CD8-positive, alpha-beta memory T cell (primary cell): Measurements from ENCODE around the gene THRB. TPM values are rescaled to one million over a fixed set of nuclear protein-coding genes. Genes with fewer than 3 reads are reported as not detected.

Source experiments
- CTCF ChIA-PET: fragments of 350-600 bp; sonication (Branson Sonifier 250); formaldehyde crosslinking; loops from one replicate; lab custom pipeline; 2021; ENCODE audit warnings: antibody characterized with exemption; lab: Charles Lee
- POLR2A ChIA-PET: fragments of 350-600 bp; sonication (Branson Sonifier 250); formaldehyde crosslinking; loops from one replicate; lab custom pipeline; 2021; ENCODE audit warnings: antibody characterized with exemption; lab: Charles Lee
- DNase-seq, 5 donors: peaks; one replicate each; pipeline versions ENCODE4 v3.0.0 to v3.0.0-alpha.2; 2020 to 2022; ENCODE audit warnings: mixed read lengths in 1 of 5
- H3K27ac ChIP-seq: one replicate; pipeline ENCODE4 v1.7.0; 2013; ENCODE audit warnings: low read depth, mild to moderate bottlenecking, low read length, moderate library complexity
- H3K27me3 ChIP-seq: 2 replicates; pipeline ENCODE4 v1.7.0; 2013; ENCODE audit warnings: low read length, mild to moderate bottlenecking; ENCODE audit not compliant: insufficient read depth, poor library complexity, severe bottlenecking
- H3K36me3 ChIP-seq: 2 replicates; pipeline ENCODE4 v1.7.0; 2013; ENCODE audit warnings: mild to moderate bottlenecking, low read length, moderate library complexity; ENCODE audit not compliant: insufficient read depth
- H3K4me1 ChIP-seq: 2 replicates; pipeline ENCODE4 v1.7.0; 2013; ENCODE audit warnings: mild to moderate bottlenecking, low read length, moderate library complexity; ENCODE audit not compliant: insufficient read depth
- H3K4me3 ChIP-seq: 2 replicates; pipeline ENCODE4 v1.7.0; 2013; ENCODE audit warnings: mild to moderate bottlenecking, low read length
- H3K9me3 ChIP-seq: 2 replicates; pipeline ENCODE4 v1.7.0; 2013; ENCODE audit warnings: mild to moderate bottlenecking, low read length
- H3K27ac Mint-ChIP-seq, 8 donors: one replicate each; pipeline ENCODE4 v1.8.0; 2020 to 2021; ENCODE audit warnings: mixed read lengths in 8 of 8, mild to moderate bottlenecking in 6 of 8, inconsistent platforms in 3 of 8, moderate library complexity in 3 of 8
- H3K27me3 Mint-ChIP-seq, 2 donors: one replicate each; pipeline ENCODE4 v1.8.0; 2020 to 2021; ENCODE audit warnings: mixed read lengths in 2 of 2, mild to moderate bottlenecking in 1 of 2, moderate library complexity in 1 of 2
- H3K36me3 Mint-ChIP-seq, 3 donors: one replicate each; pipeline ENCODE4 v1.8.0; 2020 to 2021; ENCODE audit warnings: mixed read lengths in 3 of 3, inconsistent platforms in 1 of 3, mild to moderate bottlenecking in 1 of 3
- H3K4me1 Mint-ChIP-seq, 3 donors: one replicate each; pipeline ENCODE4 v1.8.0; 2020 to 2021; ENCODE audit warnings: mixed read lengths in 3 of 3, inconsistent platforms in 1 of 3, mild to moderate bottlenecking in 1 of 3
- H3K4me3 Mint-ChIP-seq, 7 donors: one replicate each; pipeline ENCODE4 v1.8.0; 2020 to 2021; ENCODE audit warnings: mixed read lengths in 7 of 7, mild to moderate bottlenecking in 6 of 7, moderate library complexity in 4 of 7, inconsistent platforms in 2 of 7
- H3K9me3 Mint-ChIP-seq, 5 donors: one replicate each; pipeline ENCODE4 v1.8.0; 2020 to 2022; ENCODE audit warnings: mixed read lengths in 5 of 5, mild to moderate bottlenecking in 3 of 5, moderate library complexity in 2 of 5, inconsistent platforms in 1 of 5
- polyA plus RNA-seq: library from polyadenylated mRNA; unstranded; fragments of 300-500 nt; fragmentation: Illumina TruSeq; gene quantifications from one replicate; pipeline ENCODE4 v1.2.3, GENCODE V29; 2021
- total RNA-seq, 2 experiments: library from RNA; stranded (reverse); gene quantifications; one replicate each; pipeline ENCODE4 v1.2.3, GENCODE V29; 2021

The THRB gene
- total and polyA plus RNA-seq, 3 experiments from 2014 or later = not detected

GRCh38 chr3:24443476-24443875 lies 51.2 kb downstream of the THRB start:
- Mint-ChIP-seq H3K27ac (no peak overlapping the region), H3K36me3 (no peaks in the 10 kb centered on the region), H3K4me1 (no peaks in the 10 kb centered on the region), H3K4me3 (no peak overlapping the region), H3K9me3 (peaks cover 0 to 5% (median 0%) of the 10 kb centered on the region in 5 donors), H3K27me3 (no peaks in the 10 kb centered on the region)
- ChIA-PET POLR2A (no interaction called here), CTCF (no interaction called here)
- no peak for DNase-seq
- no peaks in the 10 kb centered on the region for H3K36me3 ChIP-seq
- no peak overlapping the region for H3K4me3 ChIP-seq
- no peaks in the 10 kb centered on the region for H3K4me1 ChIP-seq
- H3K27ac ChIP-seq = no peak overlapping the region
- H3K27me3 ChIP-seq = no peaks in the 10 kb centered on the region
- H3K9me3 ChIP-seq = no peaks in the 10 kb centered on the region

- POLR2A ChIA-PET = no interaction called here
- no peak overlapping the region for H3K27ac ChIP-seq
- H3K9me3 ChIP-seq = no peaks in the 10 kb centered on the region
- Mint-ChIP-seq H3K27me3 (no peaks in the 10 kb centered on the region), H3K4me1 (no peaks in the 10 kb centered on the region), H3K27ac (no peak overlapping the region), H3K9me3 (peaks cover 0 to 3% (median 0%) of the 10 kb centered on the region in 5 donors), H3K4me3 (no peak overlapping the region), H3K36me3 (no peaks in the 10 kb centered on the region)
- no peaks in the 10 kb centered on the region for H3K27me3 ChIP-seq
- no peak for DNase-seq
- no peaks in the 10 kb centered on the region for H3K4me1 ChIP-seq
- CTCF ChIA-PET = no interaction called here
- H3K36me3 ChIP-seq = no peaks in the 10 kb centered on the region
- no peak overlapping the region for H3K4me3 ChIP-seq
Measured at GRCh38 chr3:24440760-24441464, 53.7 kb downstream of the THRB start.

GRCh38 chr3:24439021-24439420 lies 55.6 kb downstream of the THRB start:
- H3K27ac Mint-ChIP-seq = no peak overlapping the region
- no peaks in the 10 kb centered on the region for H3K27me3 Mint-ChIP-seq
- peaks cover 0 to 5% (median 3%) of the 10 kb centered on the region in 5 donors for H3K9me3 Mint-ChIP-seq
- no peak overlapping the region for H3K4me3 ChIP-seq
- DNase-seq = no peak
- H3K9me3 ChIP-seq = no peaks in the 10 kb centered on the region
- H3K4me1 ChIP-seq = no peaks in the 10 kb centered on the region
- H3K27me3 ChIP-seq = no peaks in the 10 kb centered on the region
- no peak overlapping the region for H3K4me3 Mint-ChIP-seq
- ChIA-PET CTCF (no interaction called here), POLR2A (no interaction called here)
- no peaks in the 10 kb centered on the region for H3K36me3 Mint-ChIP-seq
- no peaks in the 10 kb centered on the region for H3K4me1 Mint-ChIP-seq
- no peaks in the 10 kb centered on the region for H3K36me3 ChIP-seq
- no peak overlapping the region for H3K27ac ChIP-seq

- CTCF ChIA-PET = no interaction called here
- peaks cover 0 to 5% (median under 1%) of the 10 kb centered on the region in 5 donors for H3K9me3 Mint-ChIP-seq
Measured at GRCh38 chr3:24437326-24437725, 57.3 kb downstream of the THRB start.

GRCh38 chr3:24435584-24435983 lies 59.1 kb downstream of the THRB start:
- Mint-ChIP-seq H3K27ac (no peak overlapping the region), H3K4me1 (no peaks in the 10 kb centered on the region), H3K36me3 (no peaks in the 10 kb centered on the region), H3K27me3 (no peaks in the 10 kb centered on the region), H3K9me3 (peaks cover 0 to 5% (median 0%) of the 10 kb centered on the region in 5 donors), H3K4me3 (no peak overlapping the region)
- ChIA-PET POLR2A (no interaction called here), CTCF (no interaction called here)
- DNase-seq = no peak
- Histone ChIP-seq H3K4me3 (no peak overlapping the region), H3K27ac (no peak overlapping the region), H3K36me3 (no peaks in the 10 kb centered on the region), H3K9me3 (no peaks in the 10 kb centered on the region), H3K27me3 (no peaks in the 10 kb centered on the region), H3K4me1 (no peaks in the 10 kb centered on the region)

More at GRCh38 chr3:24437326-24437725, 57.3 kb downstream of the THRB start:
- no peaks in the 10 kb centered on the region for H3K9me3 ChIP-seq
- no peaks in the 10 kb centered on the region for H3K27me3 ChIP-seq
- no peak overlapping the region for H3K27ac Mint-ChIP-seq
- H3K27ac ChIP-seq = no peak overlapping the region
- H3K4me1 ChIP-seq = no peaks in the 10 kb centered on the region
- H3K4me1 Mint-ChIP-seq = no peaks in the 10 kb centered on the region
- no peaks in the 10 kb centered on the region for H3K36me3 ChIP-seq
- no peak for DNase-seq
- no peak overlapping the region for H3K4me3 Mint-ChIP-seq
- H3K4me3 ChIP-seq = no peak overlapping the region
- H3K27me3 Mint-ChIP-seq = no peaks in the 10 kb centered on the region
- POLR2A ChIA-PET = no interaction called here
- H3K36me3 Mint-ChIP-seq = no peaks in the 10 kb centered on the region

GRCh38 chr3:24434651-24435050 lies 60.0 kb downstream of the THRB start:
- Mint-ChIP-seq H3K9me3 (peaks cover 0 to 5% (median 0%) of the 10 kb centered on the region in 5 donors), H3K4me3 (peak overlapping the region in 1 of 7 donors; percentile 34), H3K36me3 (no peaks in the 10 kb centered on the region), H3K4me1 (no peaks in the 10 kb centered on the region), H3K27me3 (no peaks in the 10 kb centered on the region), H3K27ac (no peak overlapping the region)
- CTCF ChIA-PET = no interaction called here
- Histone ChIP-seq H3K36me3 (no peaks in the 10 kb centered on the region), H3K4me3 (no peak overlapping the region), H3K27me3 (no peaks in the 10 kb centered on the region), H3K4me1 (no peaks in the 10 kb centered on the region), H3K27ac (no peak overlapping the region), H3K9me3 (no peaks in the 10 kb centered on the region)
- no peak for DNase-seq
- POLR2A ChIA-PET = no interaction called here

- Histone ChIP-seq H3K4me3 (no peak overlapping the region), H3K27ac (no peak overlapping the region), H3K36me3 (no peaks in the 10 kb centered on the region), H3K27me3 (no peaks in the 10 kb centered on the region), H3K9me3 (no peaks in the 10 kb centered on the region), H3K4me1 (no peaks in the 10 kb centered on the region)
- POLR2A ChIA-PET = no interaction called here
- Mint-ChIP-seq H3K27ac (no peak overlapping the region), H3K36me3 (no peaks in the 10 kb centered on the region), H3K4me3 (no peak overlapping the region), H3K4me1 (no peaks in the 10 kb centered on the region), H3K9me3 (peaks cover 0 to 5% (median 0%) of the 10 kb centered on the region in 5 donors), H3K27me3 (no peaks in the 10 kb centered on the region)
- CTCF ChIA-PET = no interaction called here
- DNase-seq = no peak
Measured at GRCh38 chr3:24433838-24434591, 60.6 kb downstream of the THRB start.

GRCh38 chr3:24432989-24433388 lies 61.7 kb downstream of the THRB start:
- POLR2A ChIA-PET = no interaction called here
- CTCF ChIA-PET = no interaction called here
- Histone ChIP-seq H3K4me3 (no peak overlapping the region), H3K27ac (no peak overlapping the region), H3K27me3 (no peaks in the 10 kb centered on the region), H3K4me1 (no peaks in the 10 kb centered on the region), H3K9me3 (no peaks in the 10 kb centered on the region), H3K36me3 (no peaks in the 10 kb centered on the region)
- no peaks in the 10 kb centered on the region for H3K27me3 Mint-ChIP-seq
- no peaks in the 10 kb centered on the region for H3K4me1 Mint-ChIP-seq
- no peaks in the 10 kb centered on the region for H3K36me3 Mint-ChIP-seq
- H3K9me3 Mint-ChIP-seq = peaks cover 0 to 5% (median 0%) of the 10 kb centered on the region in 5 donors
- H3K27ac Mint-ChIP-seq = no peak overlapping the region
- DNase-seq = no peak
- no peak overlapping the region for H3K4me3 Mint-ChIP-seq
